SJCRH30 (cell line): Measurements from ENCODE around the gene NELL2. TPM values are rescaled to one million over a fixed set of nuclear protein-coding genes. Genes with fewer than 3 reads are reported as not detected.
"Not testable (repeated sequence)": the region's sequence is repeated elsewhere in the genome, so short reads cannot be mapped to it uniquely, and the experiment has no call there.

Source experiments
- DNase-seq, 2 experiments: peaks; one replicate each; pipeline ENCODE4 v3.0.0-alpha.2; 2015 to 2020
- H3K27ac ChIP-seq: fragments of 250-450 bp; sonication (Bioruptor Pico); 2 replicates; pipeline ENCODE4 v1.5.1; 2020; ENCODE audit warnings: mild to moderate bottlenecking, moderate library complexity
- H3K27me3 ChIP-seq: fragments of 250-450 bp; sonication (Bioruptor Pico); 2 replicates; pipeline ENCODE4 v1.5.1; 2020; ENCODE audit warnings: mild to moderate bottlenecking, moderate library complexity
- H3K36me3 ChIP-seq: fragments of 250-450 bp; sonication (Bioruptor Pico); 2 replicates; pipeline ENCODE4 v1.5.1; 2020; ENCODE audit warnings: mild to moderate bottlenecking, moderate library complexity
- H3K4me1 ChIP-seq: fragments of 250-450 bp; sonication (Bioruptor Pico); 2 replicates; pipeline ENCODE4 v1.5.1; 2020; ENCODE audit warnings: mild to moderate bottlenecking, moderate library complexity
- H3K4me3 ChIP-seq: fragments of 250-450 bp; sonication (Bioruptor Pico); 2 replicates; pipeline ENCODE4 v1.5.1; 2020; ENCODE audit warnings: mild to moderate bottlenecking, moderate library complexity
- H3K9me3 ChIP-seq: fragments of 250-450 bp; sonication (Bioruptor Pico); replicated peaks from 2 replicates; pipeline ENCODE4 v1.5.1; 2020; ENCODE audit warnings: mild to moderate bottlenecking, moderate library complexity
- total RNA-seq: library from RNA; depleted of rRNA; stranded (reverse); fragments of >200 nt; shearing (Covaris generic); gene quantifications from 2 replicates; pipeline ENCODE4 v1.2.3, GENCODE V29; 2014

NELL2 gene
- total RNA-seq, 1 experiment from 2014 or later = 2.7 TPM

DNA sequence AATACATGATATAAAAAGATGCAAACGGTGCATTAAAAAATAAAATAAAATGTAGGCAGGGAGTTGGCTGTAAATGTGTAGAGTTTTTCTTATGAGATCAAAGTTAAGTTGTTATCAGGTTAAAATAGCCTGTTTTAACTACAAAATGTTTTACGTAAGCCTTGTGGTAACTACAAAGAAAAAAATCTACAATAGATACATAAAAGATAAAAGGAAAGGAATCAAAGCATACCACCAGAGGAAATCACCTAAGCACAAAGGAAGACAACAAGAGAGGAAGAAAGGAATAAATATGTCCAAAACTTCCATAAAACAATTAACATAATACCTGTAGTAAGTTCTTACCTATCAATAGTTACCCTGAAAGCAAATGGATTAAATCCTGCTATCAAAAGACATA lies 12.2 kb downstream of the NELL2 start:
- H3K27me3 ChIP-seq = no peaks in the 10 kb centered on the region
- no peaks in the 10 kb centered on the region for H3K36me3 ChIP-seq
- H3K27ac ChIP-seq = no peak overlapping the region
- no peaks in the 10 kb centered on the region for H3K9me3 ChIP-seq
- no peak for DNase-seq
- H3K4me3 ChIP-seq = no peak overlapping the region
- no peaks in the 10 kb centered on the region for H3K4me1 ChIP-seq

DNA sequence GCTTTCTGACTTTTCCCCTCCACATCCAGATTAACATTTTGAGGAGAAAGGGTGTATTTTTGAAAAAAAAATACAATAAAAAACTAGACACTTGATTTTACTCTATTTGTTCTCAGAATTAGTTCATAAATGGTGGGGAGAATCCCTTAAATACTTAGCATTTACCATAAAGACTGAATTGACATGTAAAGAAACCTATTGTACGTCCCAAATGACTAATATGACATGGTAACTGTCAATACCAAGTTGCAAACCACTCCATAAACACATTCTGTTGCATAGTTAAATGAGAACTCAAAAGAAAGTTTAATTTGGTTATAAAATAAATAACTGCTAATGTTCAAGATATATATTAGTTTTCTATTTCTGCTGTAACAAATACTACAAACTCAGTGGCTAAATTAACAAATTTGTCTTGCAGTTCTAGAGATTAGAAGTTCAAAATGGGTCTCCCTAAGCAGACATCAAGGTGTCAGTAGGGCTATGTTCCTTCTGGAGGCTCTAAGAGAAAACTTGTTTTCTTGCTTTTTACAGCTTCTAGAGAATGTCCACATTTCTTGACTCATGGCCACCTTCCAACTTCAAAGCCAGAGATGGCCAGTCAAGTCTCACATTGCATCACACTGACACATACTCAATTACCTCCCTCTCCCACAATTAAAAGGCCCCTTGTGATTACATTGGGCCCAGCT lies 16.0 kb downstream of the NELL2 start:
- Histone ChIP-seq H3K9me3 (no peaks in the 10 kb centered on the region), H3K4me1 (no peaks in the 10 kb centered on the region), H3K27ac (no peak overlapping the region), H3K4me3 (no peak overlapping the region), H3K36me3 (no peaks in the 10 kb centered on the region), H3K27me3 (no peaks in the 10 kb centered on the region)
- no peak for DNase-seq

DNA sequence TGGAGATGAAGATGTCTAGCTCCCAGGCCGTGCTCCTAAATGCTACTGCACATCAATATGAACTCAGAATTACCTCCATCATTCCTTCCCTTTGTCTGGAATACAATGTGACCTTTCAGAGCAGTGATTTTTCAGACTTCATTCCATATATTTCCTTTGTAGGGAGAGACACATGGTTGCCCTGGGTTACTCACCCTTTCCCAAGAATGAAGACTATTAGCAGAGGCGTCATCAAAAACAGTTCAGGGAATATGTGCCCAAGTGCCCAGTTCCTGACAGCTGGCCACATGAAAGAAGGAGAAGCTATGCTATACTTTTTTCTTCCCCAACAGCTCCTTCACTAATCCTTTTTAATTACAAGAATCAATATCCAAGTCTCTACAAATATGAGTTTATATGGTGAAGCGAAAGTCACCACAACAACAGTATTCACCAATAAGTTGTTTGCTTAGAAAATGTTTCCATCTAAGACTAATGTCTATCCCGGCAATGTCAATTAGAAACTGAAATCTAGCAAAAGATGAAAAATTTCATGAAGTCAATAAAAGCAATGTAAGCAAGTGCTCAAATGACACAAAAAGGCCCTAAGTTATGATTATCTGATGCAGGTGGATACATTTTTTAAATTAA lies 17.8 kb downstream of the NELL2 start:
- H3K27me3 ChIP-seq = no peaks in the 10 kb centered on the region
- no peak for DNase-seq
- no peak overlapping the region for H3K4me3 ChIP-seq
- H3K36me3 ChIP-seq = no peaks in the 10 kb centered on the region
- no peak overlapping the region for H3K27ac ChIP-seq
- no peaks in the 10 kb centered on the region for H3K9me3 ChIP-seq
- H3K4me1 ChIP-seq = no peaks in the 10 kb centered on the region

DNA sequence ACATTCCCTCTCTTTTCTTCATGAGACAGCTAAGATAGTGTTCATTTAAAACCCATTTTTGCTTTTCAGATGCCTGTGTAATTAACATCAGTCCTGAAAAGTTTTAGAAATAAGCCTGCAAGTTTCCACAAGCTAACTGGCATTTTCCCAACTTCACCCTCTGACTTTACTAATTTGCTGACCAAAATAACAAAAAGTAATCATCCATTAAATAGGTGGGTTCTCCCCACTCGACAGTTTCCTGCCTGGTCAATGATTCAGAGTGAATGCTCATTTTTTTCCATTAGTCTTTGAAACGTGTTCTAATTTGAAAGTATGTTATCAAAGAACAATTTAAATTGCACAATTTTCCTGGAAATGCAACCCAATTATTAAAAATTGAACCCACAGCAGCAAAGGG lies 23.6 kb downstream of the NELL2 start:
- H3K27me3 ChIP-seq = no peaks in the 10 kb centered on the region; the same call in 1 of the 2 replicates
- DNase-seq = no peak
- no peaks in the 10 kb centered on the region for H3K36me3 ChIP-seq
- H3K4me1 ChIP-seq = no peaks in the 10 kb centered on the region
- H3K9me3 ChIP-seq = no peaks in the 10 kb centered on the region
- H3K27ac ChIP-seq = no peak overlapping the region
- no peak overlapping the region for H3K4me3 ChIP-seq

DNA sequence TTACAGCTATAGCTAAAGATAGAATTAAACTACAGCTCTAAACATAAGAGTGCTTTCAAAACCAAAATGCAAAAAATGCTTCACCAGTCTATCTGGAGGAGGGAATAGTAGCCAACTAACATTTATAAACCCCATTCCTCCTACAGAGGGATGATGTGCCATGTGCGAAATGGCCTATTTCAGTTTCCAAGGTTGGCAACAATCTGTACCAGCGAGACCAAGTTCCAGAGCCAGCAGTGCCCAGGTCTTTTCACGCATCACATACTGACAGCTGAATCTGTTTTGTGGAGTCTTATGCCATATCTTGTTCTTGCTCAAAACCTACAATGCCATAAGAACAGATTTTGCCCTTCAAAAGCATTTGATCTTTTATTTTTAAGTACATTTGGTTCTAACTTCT lies 24.5 kb downstream of the NELL2 start:
- H3K27me3 ChIP-seq = no peaks in the 10 kb centered on the region; the same call in 1 of the 2 replicates
- H3K36me3 ChIP-seq = no peaks in the 10 kb centered on the region
- no peak for DNase-seq
- no peaks in the 10 kb centered on the region for H3K4me1 ChIP-seq
- no peak overlapping the region for H3K4me3 ChIP-seq
- H3K9me3 ChIP-seq = no peaks in the 10 kb centered on the region
- no peak overlapping the region for H3K27ac ChIP-seq

DNA sequence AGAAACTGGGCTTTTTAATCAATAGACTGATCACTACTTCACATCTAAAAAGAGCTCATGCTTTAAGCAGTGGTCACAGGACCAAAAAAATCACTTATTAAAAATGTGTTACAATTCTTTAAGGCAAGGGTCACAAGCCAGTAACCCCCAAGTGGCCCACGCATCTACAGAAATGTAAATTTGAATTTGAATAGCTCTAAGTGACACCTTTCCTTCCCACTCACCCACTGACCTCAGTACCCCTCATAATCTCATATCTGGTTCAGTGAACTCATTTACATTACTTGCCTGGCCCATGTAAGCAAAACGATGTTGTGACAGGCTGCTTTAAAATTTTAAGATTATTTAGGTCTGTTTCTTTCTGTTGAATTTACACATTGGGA lies 27.4 kb downstream of the NELL2 start:
- Histone ChIP-seq H3K27me3 (no peaks in the 10 kb centered on the region; the same call in 1 of the 2 replicates), H3K9me3 (no peaks in the 10 kb centered on the region), H3K36me3 (no peaks in the 10 kb centered on the region), H3K4me3 (no peak overlapping the region), H3K27ac (no peak overlapping the region), H3K4me1 (no peaks in the 10 kb centered on the region)
- DNase-seq = no peak

DNA sequence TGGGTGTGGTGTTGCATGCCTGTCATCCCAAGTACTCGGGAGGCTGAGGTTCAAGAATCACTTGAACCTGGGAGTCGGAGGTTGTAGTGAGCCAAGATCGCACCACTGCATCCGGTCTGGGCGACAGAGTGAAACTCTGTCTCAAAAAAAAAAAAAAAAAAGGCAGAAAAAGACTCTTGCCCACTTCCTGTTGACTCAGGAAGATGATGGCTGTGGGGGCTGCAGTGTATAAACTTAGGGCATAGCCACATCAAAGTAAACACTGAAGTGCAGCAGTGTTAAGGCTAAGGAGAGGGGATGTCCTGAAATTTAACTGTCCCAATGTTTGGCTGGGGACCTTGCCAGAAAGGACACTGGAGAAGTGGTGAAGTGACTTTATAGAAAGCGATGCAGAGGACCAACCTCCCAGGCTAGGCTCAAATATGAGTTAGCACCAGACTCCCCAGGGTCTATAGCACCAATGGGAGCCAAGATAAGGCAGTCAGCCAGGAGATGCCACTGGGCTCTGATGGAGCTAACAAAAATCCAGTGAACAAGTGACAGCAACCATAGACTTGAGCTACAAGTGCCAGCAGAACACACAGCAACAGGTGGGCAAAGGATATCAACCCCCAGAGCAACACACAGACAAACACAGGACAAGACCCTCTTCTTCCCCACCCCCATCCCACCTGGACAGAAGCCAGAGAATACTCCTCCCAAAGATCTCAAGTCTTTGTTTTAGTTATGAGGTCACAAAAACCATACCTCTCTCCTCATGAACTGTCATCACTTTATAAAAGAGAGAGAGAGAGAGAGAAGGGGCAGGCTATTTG lies 28.0 kb downstream of the NELL2 start:
- no peaks in the 10 kb centered on the region; the same call in 1 of the 2 replicates for H3K27me3 ChIP-seq

DNA sequence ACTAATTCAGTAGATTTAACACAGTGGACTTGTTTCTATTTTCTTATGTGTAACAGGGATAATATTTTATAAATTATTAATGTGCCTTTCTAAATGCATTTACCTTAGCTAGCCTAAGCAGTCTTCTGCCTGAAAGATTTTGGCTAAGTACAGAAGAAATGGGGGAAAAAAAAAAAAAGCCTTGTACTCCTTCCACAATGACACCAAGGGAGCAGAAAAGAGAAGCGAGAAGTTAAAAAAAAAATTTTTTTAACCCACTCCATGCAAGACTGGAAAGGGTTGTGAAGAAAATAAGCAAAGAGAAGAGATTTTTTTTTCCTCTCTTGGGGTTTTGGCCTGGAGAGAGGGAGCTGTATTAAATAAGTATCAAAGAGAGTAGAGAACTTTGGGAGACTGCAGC lies 28.7 kb downstream of the NELL2 start:
- no peak overlapping the region for H3K4me3 ChIP-seq
- H3K27ac ChIP-seq = no peak overlapping the region
- no peaks in the 10 kb centered on the region; the same call in 1 of the 2 replicates for H3K27me3 ChIP-seq
- H3K9me3 ChIP-seq = no peaks in the 10 kb centered on the region
- no peaks in the 10 kb centered on the region for H3K4me1 ChIP-seq
- no peaks in the 10 kb centered on the region for H3K36me3 ChIP-seq
- no peak for DNase-seq

More for the DNA sequence above, 28.0 kb downstream of the NELL2 start:
- Histone ChIP-seq H3K4me1 (no peaks in the 10 kb centered on the region), H3K27ac (no peak overlapping the region), H3K36me3 (no peaks in the 10 kb centered on the region), H3K9me3 (no peaks in the 10 kb centered on the region), H3K4me3 (no peak overlapping the region)
- DNase-seq = no peak

DNA sequence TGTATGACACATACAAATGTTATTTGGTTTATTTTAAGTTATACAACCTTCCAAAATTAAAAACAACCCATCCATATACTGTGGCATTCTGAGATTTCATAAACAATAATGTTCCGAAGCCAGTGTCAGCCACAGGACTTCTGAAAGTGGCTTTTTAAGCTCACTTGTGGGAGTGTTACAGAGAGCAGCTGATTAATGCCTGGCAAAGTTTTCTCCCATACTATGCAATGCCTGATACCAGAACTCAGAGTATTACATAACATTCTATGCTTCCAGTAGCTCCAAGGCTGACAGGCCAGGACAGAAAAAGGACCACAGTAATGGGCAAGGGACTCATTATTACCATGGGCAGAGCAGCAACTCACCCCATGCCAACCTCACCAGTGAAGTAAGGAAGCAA lies 29.3 kb downstream of the NELL2 start:
- Histone ChIP-seq H3K4me1 (no peaks in the 10 kb centered on the region), H3K9me3 (no peaks in the 10 kb centered on the region), H3K27me3 (no peaks in the 10 kb centered on the region; the same call in 1 of the 2 replicates), H3K27ac (no peak overlapping the region), H3K36me3 (no peaks in the 10 kb centered on the region), H3K4me3 (no peak overlapping the region)
- DNase-seq = no peak

DNA sequence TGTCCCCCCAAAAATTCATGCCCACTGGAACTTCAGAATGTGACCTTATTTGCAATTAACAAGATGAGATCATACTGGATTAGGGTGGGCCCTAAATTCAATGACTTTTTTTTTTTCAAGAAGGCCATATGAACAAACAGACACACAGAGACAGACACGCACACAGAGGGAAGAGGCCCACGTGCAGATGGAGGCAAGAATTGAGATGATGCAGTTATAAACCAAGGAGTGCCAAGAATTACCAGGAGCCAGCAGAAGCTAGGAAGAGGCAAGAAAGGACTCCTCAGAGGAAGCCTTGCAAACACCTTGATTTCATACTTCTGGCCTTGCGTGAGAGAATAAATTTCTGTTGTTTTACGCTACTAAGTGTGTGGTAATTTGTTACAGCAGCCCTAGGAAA lies 33.4 kb downstream of the NELL2 start:
- no peaks in the 10 kb centered on the region for H3K4me1 ChIP-seq
- H3K27ac ChIP-seq = no peak overlapping the region
- H3K36me3 ChIP-seq = no peaks in the 10 kb centered on the region
- H3K9me3 ChIP-seq = no peaks in the 10 kb centered on the region
- H3K4me3 ChIP-seq = no peak overlapping the region
- H3K27me3 ChIP-seq = no peaks in the 10 kb centered on the region
- no peak for DNase-seq

DNA sequence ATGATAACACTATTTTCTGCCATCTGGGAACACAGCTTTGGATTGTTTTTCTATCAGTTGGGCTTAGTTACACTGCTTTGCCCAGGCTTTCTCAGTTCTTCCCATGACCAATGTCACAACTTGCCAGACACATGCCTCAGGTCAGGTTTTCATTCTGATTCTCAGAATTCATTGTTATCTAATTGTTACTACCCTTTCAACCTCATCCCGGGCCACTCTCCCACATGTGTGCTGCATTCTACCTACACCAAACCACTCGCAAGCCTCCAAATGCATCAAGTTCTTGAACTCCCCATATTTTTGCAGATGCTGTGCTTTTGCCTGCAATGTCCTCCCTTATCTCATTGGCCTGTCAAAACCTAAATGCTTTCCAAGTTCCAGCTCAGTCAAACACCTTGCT lies 36.3 kb downstream of the NELL2 start:
- no peak for DNase-seq
- H3K27ac ChIP-seq = no peak overlapping the region

DNA sequence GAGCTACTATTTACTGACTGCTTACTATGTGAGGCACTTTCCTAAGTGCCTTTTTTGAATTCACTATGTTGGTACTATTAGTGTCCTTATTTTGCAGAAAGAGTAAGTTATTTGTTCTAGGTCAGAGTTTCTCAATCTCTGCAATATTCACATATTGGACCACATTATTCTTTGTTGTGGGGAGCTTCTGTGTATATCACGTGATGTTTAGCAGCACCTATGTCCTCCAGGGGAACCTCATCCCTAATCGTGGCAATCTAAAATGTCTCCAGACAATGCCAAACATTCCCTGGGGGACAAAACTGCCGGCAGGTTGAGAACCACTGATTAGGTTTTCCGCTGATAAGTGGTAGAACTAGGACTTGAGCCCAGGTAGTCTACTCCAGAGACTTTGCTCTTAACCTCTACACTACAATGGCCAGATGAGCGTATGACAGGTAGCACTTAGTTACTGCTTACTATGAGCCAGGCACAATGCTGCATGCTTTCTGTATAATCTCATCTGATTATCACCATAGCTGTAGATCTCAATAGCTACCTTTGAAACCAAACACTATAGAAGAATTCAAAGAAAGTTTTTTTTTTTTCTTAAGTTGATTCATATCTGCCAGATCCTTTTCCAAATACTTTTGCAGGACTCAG lies 38.9 kb downstream of the NELL2 start:
- no peaks in the 10 kb centered on the region for H3K9me3 ChIP-seq
- H3K27ac ChIP-seq = no peak overlapping the region
- no peaks in the 10 kb centered on the region; the same call in 1 of the 2 replicates for H3K27me3 ChIP-seq
- no peaks in the 10 kb centered on the region for H3K36me3 ChIP-seq
- DNase-seq = no peak
- H3K4me1 ChIP-seq = no peaks in the 10 kb centered on the region; the same call in 1 of the 2 replicates
- H3K4me3 ChIP-seq = no peak overlapping the region

More for the DNA sequence above, 36.3 kb downstream of the NELL2 start:
- H3K9me3 ChIP-seq = no peaks in the 10 kb centered on the region
- H3K4me3 ChIP-seq = no peak overlapping the region
- no peaks in the 10 kb centered on the region; the same call in 1 of the 2 replicates for H3K27me3 ChIP-seq
- H3K4me1 ChIP-seq = no peaks in the 10 kb centered on the region
- no peaks in the 10 kb centered on the region for H3K36me3 ChIP-seq

DNA sequence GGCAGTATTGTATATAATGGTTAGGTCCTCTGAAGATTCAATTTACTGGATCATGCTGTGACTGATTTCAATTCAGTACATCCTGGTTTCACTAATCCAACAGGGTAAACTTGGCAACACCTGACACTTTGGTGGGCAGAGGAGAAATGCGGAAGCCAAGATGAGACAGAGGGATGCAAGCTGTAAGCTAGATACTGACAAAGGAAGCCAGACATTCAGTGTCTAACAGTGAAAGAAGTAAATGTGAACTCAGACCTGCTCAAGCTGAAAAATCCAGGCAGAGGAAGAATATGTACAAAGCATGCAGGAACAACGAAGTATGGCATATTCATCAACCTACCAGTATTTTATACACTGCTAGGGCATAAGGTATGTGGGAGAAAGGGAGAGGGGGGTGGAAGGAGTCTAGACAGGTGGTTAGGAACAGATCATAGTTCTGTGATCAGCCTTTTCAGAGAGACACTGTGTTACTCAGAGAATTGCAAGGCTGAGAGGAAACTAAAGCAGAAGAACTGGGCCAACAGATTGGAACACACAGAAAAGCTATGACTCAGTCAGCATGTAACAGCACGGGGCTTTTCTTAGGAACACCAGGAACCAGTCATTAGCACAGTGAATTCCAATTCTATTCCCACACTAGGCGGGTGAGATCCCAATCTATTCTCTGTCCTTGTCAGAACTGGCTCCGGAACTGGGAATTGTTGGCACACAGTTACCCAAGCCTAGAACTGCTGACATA lies 40.3 kb downstream of the NELL2 start:
- H3K9me3 ChIP-seq = no peaks in the 10 kb centered on the region; the same call in 1 of the 2 replicates
- no peaks in the 10 kb centered on the region; the same call in 1 of the 2 replicates for H3K4me1 ChIP-seq
- no peaks in the 10 kb centered on the region; the same call in 1 of the 2 replicates for H3K27me3 ChIP-seq
- H3K27ac ChIP-seq = no peak overlapping the region
- no peak for DNase-seq
- no peaks in the 10 kb centered on the region for H3K36me3 ChIP-seq
- H3K4me3 ChIP-seq = no peak overlapping the region

DNA sequence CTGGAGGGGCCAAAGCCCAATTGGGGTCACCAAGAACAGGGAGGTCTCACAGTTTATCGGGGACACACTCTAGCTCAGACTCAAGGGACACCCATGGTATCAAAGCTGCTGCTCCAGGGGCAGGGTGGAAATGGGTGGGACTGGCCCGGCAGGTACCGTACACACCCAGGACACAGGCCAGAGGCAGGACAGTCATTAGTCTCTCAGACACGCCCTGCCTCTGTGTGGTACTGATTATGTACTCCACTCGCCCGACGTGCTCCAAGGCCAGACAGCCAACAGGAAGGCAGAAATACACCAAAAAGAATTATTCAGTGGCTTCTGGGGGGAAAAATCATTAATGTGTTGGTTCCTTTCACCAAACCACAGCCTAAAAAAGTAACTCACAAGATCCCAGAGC lies 41.1 kb downstream of the NELL2 start:
- not testable (repeated sequence) for DNase-seq, H3K4me1 ChIP-seq, H3K27ac ChIP-seq, H3K9me3 ChIP-seq, H3K4me3 ChIP-seq, H3K27me3 ChIP-seq, H3K36me3 ChIP-seq
